ENCODE measurements around the gene DMRTC2. TPM values are rescaled to one million over a fixed set of nuclear protein-coding genes. Genes with fewer than 3 reads are reported as not detected.

DMRTC2 gene
- total RNA-seq, 1 experiment from 2014 or later = not detected

DNA sequence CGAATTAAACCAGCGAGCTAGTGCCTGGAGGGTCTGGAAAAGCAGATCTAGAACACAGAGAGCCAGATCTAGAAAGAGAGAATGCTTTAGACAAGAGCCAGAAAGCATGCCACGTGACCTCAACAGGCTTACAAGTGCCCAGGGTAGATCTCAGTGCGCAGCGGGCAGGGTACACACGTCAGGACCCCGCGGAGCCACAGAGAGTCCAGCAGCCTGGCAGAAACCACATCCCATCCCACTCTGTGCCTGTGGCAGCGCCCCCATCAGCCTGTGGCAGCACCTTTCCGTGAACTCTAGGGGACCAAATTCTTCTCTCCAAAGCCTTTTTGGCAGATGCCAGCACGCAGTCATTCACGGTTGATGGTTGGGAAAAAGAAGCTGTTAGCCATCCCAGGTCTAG lies 44.1 kb downstream of the DMRTC2 start (continued):
- TF ChIP-seq TEAD4 (CRISPR knock-in tag; IDR thresholded peaks at IDR 0.05) (no peak), SMAD4 (CRISPR knock-in tag; IDR thresholded peaks at IDR 0.05) (no peak)

DNA sequence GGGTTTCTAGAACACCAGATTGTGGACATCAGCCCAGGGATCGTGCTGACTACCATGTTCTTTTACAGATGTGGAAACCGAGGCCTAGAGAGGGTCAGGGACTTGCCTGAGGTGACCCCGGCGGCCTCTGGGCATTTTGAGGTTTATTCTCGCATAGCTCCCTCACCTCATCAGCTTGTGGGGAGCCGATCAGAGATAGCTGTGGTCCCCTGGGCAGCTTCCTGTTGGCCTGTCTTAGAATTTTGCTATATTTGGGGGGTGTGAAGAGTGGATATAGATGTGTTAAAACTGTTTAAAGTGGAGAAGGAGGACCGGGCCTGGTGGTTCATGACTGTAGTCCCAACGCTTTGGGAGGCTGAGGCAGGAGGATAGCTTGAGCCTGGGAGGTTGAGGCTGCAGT lies 45.1 kb downstream of the DMRTC2 start:
- no peaks in the 10 kb centered on the region for H3K9me3 Mint-ChIP-seq
- H3K27ac Mint-ChIP-seq = no peak overlapping the region
- no peaks in the 10 kb centered on the region; the same call in 1 of the 2 replicates for H3K27me3 Mint-ChIP-seq (ENCODE audit: low read depth)
- H3K36me3 Mint-ChIP-seq = peaks cover 3% of the 10 kb centered on the region
- CTCF ChIA-PET = interaction anchor here (0.7 kb wide), 1 partner anchor 15 kb away, joined by 3 read pairs; no protein-coding TSS in a partner anchor
- POLR2A ChIA-PET = no interaction called here
- H3K4me1 Mint-ChIP-seq = peaks cover 27% of the 10 kb centered on the region
- ATAC-seq (no peak), DNase-seq (ENCODE audit: low spot score) (no peak)
- no peak overlapping the region for H3K4me3 Mint-ChIP-seq
- TF ChIP-seq, protein P1, sequence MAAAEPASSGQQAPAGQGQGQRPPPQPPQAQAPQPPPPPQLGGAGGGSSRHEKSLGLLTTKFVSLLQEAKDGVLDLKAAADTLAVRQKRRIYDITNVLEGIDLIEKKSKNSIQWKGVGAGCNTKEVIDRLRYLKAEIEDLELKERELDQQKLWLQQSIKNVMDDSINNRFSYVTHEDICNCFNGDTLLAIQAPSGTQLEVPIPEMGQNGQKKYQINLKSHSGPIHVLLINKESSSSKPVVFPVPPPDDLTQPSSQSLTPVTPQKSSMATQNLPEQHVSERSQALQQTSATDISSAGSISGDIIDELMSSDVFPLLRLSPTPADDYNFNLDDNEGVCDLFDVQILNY (CRISPR knock-in tag; IDR thresholded peaks at IDR 0.05) = no peak
- TF ChIP-seq GRHL2 (CRISPR knock-in tag; IDR thresholded peaks at IDR 0.05; ENCODE audit: insufficient replicate concordance, severe bottlenecking) (no peak), IRF2 (CRISPR knock-in tag; IDR thresholded peaks at IDR 0.05; ENCODE audit: borderline replicate concordance, low read depth) (no peak), NR2C2 (CRISPR knock-in tag; IDR thresholded peaks at IDR 0.05) (no peak), GABPB1 (CRISPR knock-in tag; IDR thresholded peaks at IDR 0.05) (no peak), ESRRA (CRISPR knock-in tag; IDR thresholded peaks at IDR 0.05; ENCODE audit: borderline replicate concordance) (no peak), HMGA2 (CRISPR knock-in tag; IDR thresholded peaks at IDR 0.05) (no peak), NFE2L1 (CRISPR knock-in tag; IDR thresholded peaks at IDR 0.05) (no peak), MXD4 (CRISPR knock-in tag; IDR thresholded peaks at IDR 0.05; ENCODE audit: borderline replicate concordance) (no peak), SOX15 (CRISPR knock-in tag; IDR thresholded peaks at IDR 0.05) (no peak), CREB1 (CRISPR knock-in tag; IDR thresholded peaks at IDR 0.05) (no peak), ZNF423 (CRISPR knock-in tag; IDR thresholded peaks at IDR 0.05) (no peak), SP1 (CRISPR knock-in tag; conservative IDR thresholded peaks at IDR 0.05) (no peak), ZBTB21 (CRISPR knock-in tag; IDR thresholded peaks at IDR 0.05; ENCODE audit: borderline replicate concordance) (no peak)
- TF ChIP-seq, protein P2, sequence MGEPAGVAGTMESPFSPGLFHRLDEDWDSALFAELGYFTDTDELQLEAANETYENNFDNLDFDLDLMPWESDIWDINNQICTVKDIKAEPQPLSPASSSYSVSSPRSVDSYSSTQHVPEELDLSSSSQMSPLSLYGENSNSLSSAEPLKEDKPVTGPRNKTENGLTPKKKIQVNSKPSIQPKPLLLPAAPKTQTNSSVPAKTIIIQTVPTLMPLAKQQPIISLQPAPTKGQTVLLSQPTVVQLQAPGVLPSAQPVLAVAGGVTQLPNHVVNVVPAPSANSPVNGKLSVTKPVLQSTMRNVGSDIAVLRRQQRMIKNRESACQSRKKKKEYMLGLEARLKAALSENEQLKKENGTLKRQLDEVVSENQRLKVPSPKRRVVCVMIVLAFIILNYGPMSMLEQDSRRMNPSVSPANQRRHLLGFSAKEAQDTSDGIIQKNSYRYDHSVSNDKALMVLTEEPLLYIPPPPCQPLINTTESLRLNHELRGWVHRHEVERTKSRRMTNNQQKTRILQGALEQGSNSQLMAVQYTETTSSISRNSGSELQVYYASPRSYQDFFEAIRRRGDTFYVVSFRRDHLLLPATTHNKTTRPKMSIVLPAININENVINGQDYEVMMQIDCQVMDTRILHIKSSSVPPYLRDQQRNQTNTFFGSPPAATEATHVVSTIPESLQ (CRISPR knock-in tag; IDR thresholded peaks at IDR 0.05) = no peak
- TF ChIP-seq, protein P3, sequence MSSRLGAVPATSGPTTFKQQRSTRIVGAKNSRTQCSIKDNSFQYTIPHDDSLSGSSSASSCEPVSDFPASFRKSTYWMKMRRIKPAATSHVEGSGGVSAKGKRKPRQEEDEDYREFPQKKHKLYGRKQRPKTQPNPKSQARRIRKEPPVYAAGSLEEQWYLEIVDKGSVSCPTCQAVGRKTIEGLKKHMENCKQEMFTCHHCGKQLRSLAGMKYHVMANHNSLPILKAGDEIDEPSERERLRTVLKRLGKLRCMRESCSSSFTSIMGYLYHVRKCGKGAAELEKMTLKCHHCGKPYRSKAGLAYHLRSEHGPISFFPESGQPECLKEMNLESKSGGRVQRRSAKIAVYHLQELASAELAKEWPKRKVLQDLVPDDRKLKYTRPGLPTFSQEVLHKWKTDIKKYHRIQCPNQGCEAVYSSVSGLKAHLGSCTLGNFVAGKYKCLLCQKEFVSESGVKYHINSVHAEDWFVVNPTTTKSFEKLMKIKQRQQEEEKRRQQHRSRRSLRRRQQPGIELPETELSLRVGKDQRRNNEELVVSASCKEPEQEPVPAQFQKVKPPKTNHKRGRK (CRISPR knock-in tag; IDR thresholded peaks at IDR 0.05; ENCODE audit: borderline replicate concordance) = no peak
- TF ChIP-seq, protein P4, sequence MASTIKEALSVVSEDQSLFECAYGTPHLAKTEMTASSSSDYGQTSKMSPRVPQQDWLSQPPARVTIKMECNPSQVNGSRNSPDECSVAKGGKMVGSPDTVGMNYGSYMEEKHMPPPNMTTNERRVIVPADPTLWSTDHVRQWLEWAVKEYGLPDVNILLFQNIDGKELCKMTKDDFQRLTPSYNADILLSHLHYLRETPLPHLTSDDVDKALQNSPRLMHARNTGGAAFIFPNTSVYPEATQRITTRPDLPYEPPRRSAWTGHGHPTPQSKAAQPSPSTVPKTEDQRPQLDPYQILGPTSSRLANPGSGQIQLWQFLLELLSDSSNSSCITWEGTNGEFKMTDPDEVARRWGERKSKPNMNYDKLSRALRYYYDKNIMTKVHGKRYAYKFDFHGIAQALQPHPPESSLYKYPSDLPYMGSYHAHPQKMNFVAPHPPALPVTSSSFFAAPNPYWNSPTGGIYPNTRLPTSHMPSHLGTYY (CRISPR knock-in tag; IDR thresholded peaks at IDR 0.05) = no peak
- TF ChIP-seq, protein P5, sequence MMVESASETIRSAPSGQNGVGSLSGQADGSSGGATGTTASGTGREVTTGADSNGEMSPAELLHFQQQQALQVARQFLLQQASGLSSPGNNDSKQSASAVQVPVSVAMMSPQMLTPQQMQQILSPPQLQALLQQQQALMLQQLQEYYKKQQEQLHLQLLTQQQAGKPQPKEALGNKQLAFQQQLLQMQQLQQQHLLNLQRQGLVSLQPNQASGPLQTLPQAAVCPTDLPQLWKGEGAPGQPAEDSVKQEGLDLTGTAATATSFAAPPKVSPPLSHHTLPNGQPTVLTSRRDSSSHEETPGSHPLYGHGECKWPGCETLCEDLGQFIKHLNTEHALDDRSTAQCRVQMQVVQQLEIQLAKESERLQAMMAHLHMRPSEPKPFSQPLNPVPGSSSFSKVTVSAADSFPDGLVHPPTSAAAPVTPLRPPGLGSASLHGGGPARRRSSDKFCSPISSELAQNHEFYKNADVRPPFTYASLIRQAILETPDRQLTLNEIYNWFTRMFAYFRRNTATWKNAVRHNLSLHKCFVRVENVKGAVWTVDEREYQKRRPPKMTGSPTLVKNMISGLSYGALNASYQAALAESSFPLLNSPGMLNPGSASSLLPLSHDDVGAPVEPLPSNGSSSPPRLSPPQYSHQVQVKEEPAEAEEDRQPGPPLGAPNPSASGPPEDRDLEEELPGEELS (CRISPR knock-in tag; IDR thresholded peaks at IDR 0.05) = no peak
- TF ChIP-seq, protein P6, sequence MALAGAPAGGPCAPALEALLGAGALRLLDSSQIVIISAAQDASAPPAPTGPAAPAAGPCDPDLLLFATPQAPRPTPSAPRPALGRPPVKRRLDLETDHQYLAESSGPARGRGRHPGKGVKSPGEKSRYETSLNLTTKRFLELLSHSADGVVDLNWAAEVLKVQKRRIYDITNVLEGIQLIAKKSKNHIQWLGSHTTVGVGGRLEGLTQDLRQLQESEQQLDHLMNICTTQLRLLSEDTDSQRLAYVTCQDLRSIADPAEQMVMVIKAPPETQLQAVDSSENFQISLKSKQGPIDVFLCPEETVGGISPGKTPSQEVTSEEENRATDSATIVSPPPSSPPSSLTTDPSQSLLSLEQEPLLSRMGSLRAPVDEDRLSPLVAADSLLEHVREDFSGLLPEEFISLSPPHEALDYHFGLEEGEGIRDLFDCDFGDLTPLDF (CRISPR knock-in tag; IDR thresholded peaks at IDR 0.05) = no peak
